ENCODE data around the gene C1orf116.

Gene C1orf116

DNA sequence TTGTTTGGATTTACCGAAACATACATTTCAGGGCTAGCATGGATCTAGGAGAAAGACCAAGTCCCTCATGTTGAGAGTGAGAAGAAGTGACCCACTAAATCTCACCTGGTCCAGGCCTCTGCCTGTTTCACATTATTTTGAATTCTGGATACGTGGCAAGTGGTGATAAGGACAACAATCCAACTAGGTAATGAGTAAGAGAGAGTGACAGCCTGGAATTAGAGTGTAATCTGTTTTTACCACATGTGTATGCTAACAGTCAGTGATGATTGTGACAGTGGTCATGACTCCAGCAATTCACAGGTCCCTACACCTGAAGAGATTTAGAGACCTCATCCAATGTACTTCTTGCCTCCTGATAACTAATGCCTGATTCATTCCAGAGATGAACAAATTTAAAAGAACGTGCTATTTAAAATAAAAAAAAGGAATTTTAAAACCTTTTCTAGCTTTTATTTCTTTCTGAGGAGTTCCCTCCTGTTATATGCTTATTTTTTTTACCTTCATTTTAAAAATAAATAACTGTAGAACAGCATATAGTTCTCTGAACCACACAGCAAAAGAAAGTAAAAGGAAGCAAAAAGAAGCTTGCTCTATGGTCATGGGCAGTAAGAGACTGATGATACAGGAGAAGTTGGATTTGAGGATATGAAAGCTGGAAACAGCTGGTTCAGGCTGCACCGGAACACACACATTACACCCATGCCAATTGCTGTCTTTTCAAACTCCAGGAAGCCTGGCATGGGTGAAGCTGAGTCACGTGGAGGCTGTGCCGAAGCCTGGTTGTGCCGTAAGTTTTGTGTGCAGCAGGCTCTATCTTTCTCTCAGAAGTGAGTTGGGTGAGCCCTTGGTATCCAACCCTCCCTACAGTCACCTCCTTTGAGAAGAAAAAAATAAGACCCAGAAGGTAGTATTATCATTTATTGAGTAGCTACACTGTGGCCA lies 14.7 kb downstream of the C1orf116 start:
- H3K4me3 ChIP-seq (ENCODE audit: low read depth, low read length), result no peak overlapping the region
- no peak for DNase-seq (ENCODE audit: low read depth, low spot score)
- ChIA-PET POLR2A (no interaction called here), CTCF (interaction anchor here (0.7 to 10.4 kb wide), 4 partner anchors 12 to 354 kb away, joined by 3 to 92 read pairs (median 8); no protein-coding TSS in a partner anchor)
- TF ChIP-seq, protein P1, sequence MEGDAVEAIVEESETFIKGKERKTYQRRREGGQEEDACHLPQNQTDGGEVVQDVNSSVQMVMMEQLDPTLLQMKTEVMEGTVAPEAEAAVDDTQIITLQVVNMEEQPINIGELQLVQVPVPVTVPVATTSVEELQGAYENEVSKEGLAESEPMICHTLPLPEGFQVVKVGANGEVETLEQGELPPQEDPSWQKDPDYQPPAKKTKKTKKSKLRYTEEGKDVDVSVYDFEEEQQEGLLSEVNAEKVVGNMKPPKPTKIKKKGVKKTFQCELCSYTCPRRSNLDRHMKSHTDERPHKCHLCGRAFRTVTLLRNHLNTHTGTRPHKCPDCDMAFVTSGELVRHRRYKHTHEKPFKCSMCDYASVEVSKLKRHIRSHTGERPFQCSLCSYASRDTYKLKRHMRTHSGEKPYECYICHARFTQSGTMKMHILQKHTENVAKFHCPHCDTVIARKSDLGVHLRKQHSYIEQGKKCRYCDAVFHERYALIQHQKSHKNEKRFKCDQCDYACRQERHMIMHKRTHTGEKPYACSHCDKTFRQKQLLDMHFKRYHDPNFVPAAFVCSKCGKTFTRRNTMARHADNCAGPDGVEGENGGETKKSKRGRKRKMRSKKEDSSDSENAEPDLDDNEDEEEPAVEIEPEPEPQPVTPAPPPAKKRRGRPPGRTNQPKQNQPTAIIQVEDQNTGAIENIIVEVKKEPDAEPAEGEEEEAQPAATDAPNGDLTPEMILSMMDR (IDR thresholded peaks at IDR 0.05; ENCODE audit: insufficient read depth, low read length, missing control alignments), result no peak

DNA sequence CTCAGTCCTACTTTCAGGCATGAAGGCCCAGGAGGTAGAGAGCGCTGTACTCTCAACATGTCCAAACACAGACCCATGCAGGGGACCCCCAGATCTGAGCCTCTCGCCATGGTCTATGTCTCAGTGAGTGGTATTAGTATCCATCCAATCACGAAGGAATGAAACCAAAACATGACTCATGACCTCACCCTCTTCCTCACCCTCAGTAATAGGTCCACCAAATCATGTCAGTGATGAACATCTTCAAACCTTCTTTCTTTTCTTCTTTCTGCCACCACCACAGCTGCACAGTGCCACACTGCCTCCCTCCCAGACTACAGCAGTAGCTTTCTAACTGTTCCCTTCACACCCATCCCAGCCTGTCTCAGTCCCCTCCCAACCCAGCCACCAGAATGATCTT lies 16.8 kb downstream of the C1orf116 start:
- TF ChIP-seq, protein P1 (IDR thresholded peaks at IDR 0.05; ENCODE audit: insufficient read depth, low read length, missing control alignments), result no peak
- CTCF ChIA-PET, result interaction anchor here (1.0 to 4.5 kb wide), 2 partner anchors 10 to 11 kb away, joined by 6 to 25 read pairs; no protein-coding TSS in a partner anchor
- DNase-seq (ENCODE audit: low read depth, low spot score), result no peak
- POLR2A ChIA-PET, result no interaction called here
- H3K4me3 ChIP-seq (ENCODE audit: low read depth, low read length), result no peak overlapping the region

DNA sequence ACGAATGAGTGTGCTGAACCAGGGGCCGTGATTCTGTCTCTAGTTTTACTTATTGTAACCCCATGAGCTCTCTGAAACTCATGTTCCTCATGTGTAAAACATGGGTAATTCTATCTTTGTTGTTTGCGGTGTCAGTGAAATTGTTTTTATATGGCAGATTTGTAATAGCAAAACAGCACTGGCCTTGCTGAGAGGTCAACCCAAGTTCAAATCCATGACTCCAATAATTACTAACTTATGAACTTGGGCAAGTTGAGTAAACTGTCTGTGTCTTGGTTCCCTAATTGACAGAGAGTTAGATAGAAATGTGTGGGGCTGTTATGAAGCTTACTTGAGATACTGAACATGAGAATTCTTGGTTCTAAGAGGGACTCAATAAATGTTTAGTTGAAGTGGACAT lies 17.8 kb downstream of the C1orf116 start:
- no peak for DNase-seq (ENCODE audit: low read depth, low spot score)
- CTCF ChIA-PET, result interaction anchor here (1.0 to 4.5 kb wide), 3 partner anchors 10 to 103 kb away, joined by 4 to 25 read pairs (median 6); no protein-coding TSS in a partner anchor
- TF ChIP-seq, protein P1 (IDR thresholded peaks at IDR 0.05; ENCODE audit: insufficient read depth, low read length, missing control alignments), result no peak
- H3K4me3 ChIP-seq (ENCODE audit: low read depth, low read length), result no peak overlapping the region
- POLR2A ChIA-PET, result no interaction called here

DNA sequence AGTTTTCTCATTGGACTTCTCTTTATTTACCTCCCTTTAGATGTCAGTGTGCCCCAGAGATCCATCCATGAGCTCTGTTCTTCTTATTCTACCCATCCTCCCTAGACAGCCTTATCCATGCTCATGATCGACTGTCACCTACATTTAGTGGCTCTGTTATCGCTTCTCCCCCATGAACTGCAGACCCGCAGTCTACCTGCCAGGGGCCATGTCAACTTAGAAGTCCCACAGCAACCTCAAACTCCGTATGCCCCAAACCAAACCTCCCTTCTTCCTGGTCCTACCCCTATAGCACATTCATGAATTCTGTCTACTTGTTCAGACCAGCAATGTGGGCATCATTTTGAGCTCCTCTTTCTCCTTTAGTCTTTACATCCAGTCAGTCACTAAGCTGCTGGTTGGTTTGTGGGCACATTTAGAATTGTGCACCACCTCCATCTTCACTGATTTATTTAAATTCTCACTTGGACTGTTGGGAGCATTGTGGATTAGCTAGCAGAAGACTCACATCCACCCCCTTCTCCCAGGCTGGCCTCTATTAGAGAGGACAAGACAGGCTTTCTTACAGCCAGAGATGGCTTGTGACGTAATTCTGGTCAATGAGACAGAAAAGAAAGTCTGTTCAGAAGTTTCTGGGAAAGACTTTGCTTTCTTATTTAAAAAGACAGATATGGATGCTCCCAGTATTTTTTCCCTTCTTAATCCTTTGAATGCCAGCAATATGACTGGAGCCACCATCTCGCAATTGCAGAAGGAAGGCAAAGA lies 19.1 kb downstream of the C1orf116 start:
- POLR2A ChIA-PET, result no interaction called here
- CTCF ChIA-PET, result interaction anchor here (1.3 to 4.5 kb wide), 2 partner anchors 9 to 20 kb away, joined by 3 to 25 read pairs; no protein-coding TSS in a partner anchor
- TF ChIP-seq, protein P1 (IDR thresholded peaks at IDR 0.05; ENCODE audit: insufficient read depth, low read length, missing control alignments), result no peak
- no peak for DNase-seq (ENCODE audit: low read depth, low spot score)
- no peak overlapping the region for H3K4me3 ChIP-seq (ENCODE audit: low read depth, low read length)

DNA sequence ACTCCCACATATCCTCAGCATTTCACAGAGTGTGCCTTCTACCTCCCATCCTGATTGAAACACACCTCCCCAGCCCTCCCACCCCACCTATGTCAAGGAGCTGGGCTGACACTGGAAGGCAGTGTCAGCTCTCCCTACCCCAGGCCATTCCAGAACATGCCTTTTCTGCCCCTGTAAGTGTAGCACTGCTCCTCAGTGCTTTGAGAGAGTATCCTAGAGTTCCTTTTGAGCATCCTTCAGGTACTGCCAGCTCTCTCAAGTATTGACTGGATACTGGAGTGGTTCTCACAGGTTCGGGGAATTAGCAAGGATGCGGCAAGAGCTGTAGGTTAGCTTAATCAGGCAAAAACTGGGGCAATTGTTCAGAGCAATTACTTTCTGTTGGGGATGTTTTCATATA lies 21.8 kb downstream of the C1orf116 start:
- TF ChIP-seq, protein P1 (IDR thresholded peaks at IDR 0.05; ENCODE audit: insufficient read depth, low read length, missing control alignments), result no peak
- no peak overlapping the region for H3K4me3 ChIP-seq (ENCODE audit: low read depth, low read length)
- no peak for DNase-seq (ENCODE audit: low read depth, low spot score)
- POLR2A ChIA-PET, result no interaction called here
- CTCF ChIA-PET, result interaction anchor here (2.3 kb wide), 1 partner anchor 10 kb away, joined by 8 read pairs; no protein-coding TSS in a partner anchor

Data from AG04449 (cell line).